Activated CD4-positive, alpha-beta T cell treated with anti-CD3 and anti-CD28 coated beads for 36 hours (primary cell): ENCODE data around the gene NCAPD3. TPM values are rescaled to one million over a fixed set of nuclear protein-coding genes. Genes with fewer than 3 reads are reported as not detected.

Source experiments
- ATAC-seq: fragments of 200-7000 bp; cut with Tn5 transposase; one replicate; pipeline ENCODE4 v1.10.0; 2021; ENCODE audit warnings: mild to moderate bottlenecking, moderate library complexity
- CTCF ChIA-PET: fragments of 350-600 bp; sonication (Branson Sonifier 250); formaldehyde crosslinking; loops from one replicate; lab custom pipeline; 2021; ENCODE audit warnings: antibody characterized with exemption; lab: Charles Lee
- POLR2A ChIA-PET: fragments of 350-600 bp; sonication (Branson Sonifier 250); formaldehyde crosslinking; loops from one replicate; lab custom pipeline; 2021; ENCODE audit warnings: antibody characterized with exemption, inconsistent platforms; lab: Charles Lee
- DNase-seq: peaks from one replicate; pipeline ENCODE4 v3.0.0-alpha.2; 2020
- H3K27ac Mint-ChIP-seq: one replicate; pipeline ENCODE4 v1.8.0; 2021; ENCODE audit warnings: mixed read lengths
- H3K27me3 Mint-ChIP-seq: one replicate; pipeline ENCODE4 v1.8.0; 2021; ENCODE audit warnings: mixed read lengths
- H3K36me3 Mint-ChIP-seq: one replicate; pipeline ENCODE4 v1.8.0; 2021; ENCODE audit warnings: low read depth, mixed read lengths
- H3K4me1 Mint-ChIP-seq: one replicate; pipeline ENCODE4 v1.8.0; 2021; ENCODE audit warnings: mixed read lengths
- H3K4me3 Mint-ChIP-seq: one replicate; pipeline ENCODE4 v1.8.0; 2021; ENCODE audit warnings: mild to moderate bottlenecking, moderate library complexity, mixed read lengths
- H3K9me3 Mint-ChIP-seq: one replicate; pipeline ENCODE4 v1.8.0; 2021; ENCODE audit warnings: low read depth, mixed read lengths
- intact Hi-C, 2 experiments: fragments of 100-400 bp; cut with DNase I in 1 of 2; cut with micrococcal nuclease in 1 of 2; formaldehyde crosslinking; loops; one replicate each; pipeline versions ENCODE4 v1.14.2 to v1.15.1; 2022 to 2024; cut with DNase I, micrococcal nuclease
- total RNA-seq, 2 experiments: library from RNA; stranded (reverse); gene quantifications; one replicate each; pipeline ENCODE4 v1.2.3, GENCODE V29; 2021

NCAPD3 gene
- total RNA-seq, 2 experiments from 2014 or later: 78.9 to 92.1 TPM

DNA sequence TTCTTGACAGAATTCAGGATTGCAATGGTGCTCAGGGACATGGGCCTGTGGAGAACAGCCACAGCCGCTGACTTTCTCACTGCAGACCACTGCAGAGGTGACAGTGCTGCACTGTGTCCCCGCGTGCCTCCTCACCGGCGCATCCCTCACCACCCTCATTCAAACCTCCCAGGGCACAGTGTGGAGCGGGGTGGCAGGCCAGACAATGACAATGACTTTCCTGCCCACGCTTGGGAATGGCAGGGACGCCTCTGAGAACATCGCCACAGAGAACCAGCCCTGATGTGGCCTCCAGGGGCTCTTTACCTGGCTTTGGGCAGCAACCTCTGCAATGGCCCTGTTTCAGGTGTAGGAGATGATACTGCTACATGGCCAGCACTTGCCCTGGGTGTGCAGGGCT lies 65.7 kb downstream of the NCAPD3 start:
- no peak overlapping the region for H3K4me3 Mint-ChIP-seq
- intact Hi-C loops: no loop called here
- no peaks in the 10 kb centered on the region for H3K4me1 Mint-ChIP-seq
- H3K36me3 Mint-ChIP-seq: peaks cover 58% of the 10 kb centered on the region
- no peak for ATAC-seq
- H3K9me3 Mint-ChIP-seq: no peaks in the 10 kb centered on the region
- H3K27me3 Mint-ChIP-seq: no peaks in the 10 kb centered on the region
- no peak overlapping the region for H3K27ac Mint-ChIP-seq
- DNase-seq: no peak
- ChIA-PET POLR2A (no interaction called here), CTCF (no interaction called here)

- ChIA-PET POLR2A (no interaction called here), CTCF (no interaction called here)
- Mint-ChIP-seq H3K4me1 (no peaks in the 10 kb centered on the region), H3K27me3 (no peaks in the 10 kb centered on the region), H3K4me3 (no peak overlapping the region), H3K36me3 (peaks cover 53% of the 10 kb centered on the region), H3K9me3 (no peaks in the 10 kb centered on the region), H3K27ac (no peak overlapping the region)
- DNase-seq (no peak), ATAC-seq (no peak)
- intact Hi-C loops: no loop called here
Measured at GRCh38 chr11:134157451-134157850, 66.3 kb downstream of the NCAPD3 start.

DNA sequence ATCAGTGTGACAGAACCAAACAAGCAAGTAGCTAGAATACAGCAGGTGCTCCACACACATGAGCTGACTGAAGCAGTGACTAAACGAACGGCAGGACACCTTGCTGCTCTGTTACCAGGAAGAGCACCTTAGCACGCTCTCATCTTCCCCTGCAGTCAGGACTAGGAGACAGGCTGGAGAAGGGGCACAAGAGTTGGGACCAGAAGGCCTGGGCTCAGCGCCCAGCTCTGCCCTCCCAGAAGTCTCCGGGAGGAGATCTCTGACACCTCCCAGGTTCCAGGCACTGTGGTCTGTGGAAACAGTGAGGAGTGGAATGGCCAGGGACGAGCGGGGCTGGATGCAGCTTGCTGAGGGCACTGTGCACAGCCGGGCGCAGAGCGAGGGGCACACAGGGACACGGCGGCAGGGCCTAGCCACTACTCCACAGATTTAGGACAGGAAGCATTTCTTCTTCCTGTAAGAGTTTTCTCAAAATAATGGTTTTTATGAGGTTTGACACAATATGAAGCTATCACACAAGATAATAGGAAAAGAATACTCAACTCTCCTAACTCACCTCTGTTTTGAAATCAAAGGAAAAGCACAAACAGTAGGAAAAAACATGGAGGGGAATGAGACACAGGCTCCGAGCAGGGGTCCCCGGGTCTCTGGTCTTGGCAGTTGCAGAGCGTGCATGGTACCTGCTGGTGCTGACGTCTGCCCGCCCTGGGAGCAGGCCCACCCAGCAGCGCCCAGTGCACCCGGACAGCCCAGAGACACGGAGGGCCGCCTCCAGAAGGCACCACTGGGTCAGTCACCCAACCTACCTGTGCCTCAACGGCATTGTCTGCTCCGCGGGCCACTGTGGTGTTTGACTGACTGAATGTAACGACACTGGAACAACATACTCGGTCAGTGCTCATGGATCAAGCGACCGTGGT lies 67.6 kb downstream of the NCAPD3 start:
- no peak for DNase-seq
- intact Hi-C loops: no loop called here
- no peak overlapping the region for H3K27ac Mint-ChIP-seq
- no peak overlapping the region for H3K4me3 Mint-ChIP-seq
- no peaks in the 10 kb centered on the region for H3K27me3 Mint-ChIP-seq
- ATAC-seq: no peak
- POLR2A ChIA-PET: no interaction called here
- H3K4me1 Mint-ChIP-seq: no peaks in the 10 kb centered on the region
- H3K36me3 Mint-ChIP-seq: peaks cover 54% of the 10 kb centered on the region
- no peaks in the 10 kb centered on the region for H3K9me3 Mint-ChIP-seq
- CTCF ChIA-PET: no interaction called here

- no peak for DNase-seq
- H3K4me1 Mint-ChIP-seq: no peaks in the 10 kb centered on the region
- H3K27ac Mint-ChIP-seq: no peak overlapping the region
- POLR2A ChIA-PET: no interaction called here
- intact Hi-C loops: no loop called here
- no peaks in the 10 kb centered on the region for H3K27me3 Mint-ChIP-seq
- CTCF ChIA-PET: no interaction called here
- no peaks in the 10 kb centered on the region for H3K9me3 Mint-ChIP-seq
- peaks cover 56% of the 10 kb centered on the region for H3K36me3 Mint-ChIP-seq
- ATAC-seq: no peak
- no peak overlapping the region for H3K4me3 Mint-ChIP-seq
Measured at GRCh38 chr11:134155456-134155855, 68.3 kb downstream of the NCAPD3 start.

DNA sequence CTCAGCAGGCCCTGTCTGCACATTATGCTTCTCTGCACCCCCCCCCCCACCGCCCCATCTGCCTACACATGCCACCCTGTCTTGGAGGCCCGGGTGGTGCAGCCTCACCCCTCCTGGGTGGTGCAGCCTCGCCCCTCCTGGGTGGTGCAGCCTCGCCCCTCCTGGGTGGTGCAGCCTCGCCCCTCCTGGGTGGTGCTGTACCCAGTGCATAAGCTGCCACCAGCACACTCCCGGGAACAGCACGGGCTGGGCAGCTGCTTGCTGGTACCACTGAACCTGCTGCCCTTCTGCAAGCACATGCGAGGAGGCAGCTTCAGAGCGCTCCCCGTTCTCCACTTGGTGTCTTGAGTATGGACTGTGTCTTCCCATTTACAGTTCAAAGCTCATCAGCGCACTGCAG lies 69.3 kb downstream of the NCAPD3 start:
- H3K27me3 Mint-ChIP-seq: no peaks in the 10 kb centered on the region
- ATAC-seq (no peak), DNase-seq (no peak)
- no peaks in the 10 kb centered on the region for H3K9me3 Mint-ChIP-seq
- H3K4me3 Mint-ChIP-seq: no peak overlapping the region
- peaks cover 49% of the 10 kb centered on the region for H3K36me3 Mint-ChIP-seq
- H3K27ac Mint-ChIP-seq: no peak overlapping the region
- CTCF ChIA-PET: interaction anchor here (0.6 to 1.0 kb wide), 2 partner anchors 11 to 110 kb away, joined by 4 to 5 read pairs; no protein-coding TSS in a partner anchor
- intact Hi-C loops: no loop called here
- peaks cover 3% of the 10 kb centered on the region for H3K4me1 Mint-ChIP-seq
- POLR2A ChIA-PET: no interaction called here

- CTCF ChIA-PET: interaction anchor here (1.2 kb wide), 1 partner anchor 225 kb away, joined by 3 read pairs; no protein-coding TSS in a partner anchor
- no peaks in the 10 kb centered on the region for H3K27me3 Mint-ChIP-seq
Measured at GRCh38 chr11:134153147-134153905, 70.4 kb downstream of the NCAPD3 start.

DNA sequence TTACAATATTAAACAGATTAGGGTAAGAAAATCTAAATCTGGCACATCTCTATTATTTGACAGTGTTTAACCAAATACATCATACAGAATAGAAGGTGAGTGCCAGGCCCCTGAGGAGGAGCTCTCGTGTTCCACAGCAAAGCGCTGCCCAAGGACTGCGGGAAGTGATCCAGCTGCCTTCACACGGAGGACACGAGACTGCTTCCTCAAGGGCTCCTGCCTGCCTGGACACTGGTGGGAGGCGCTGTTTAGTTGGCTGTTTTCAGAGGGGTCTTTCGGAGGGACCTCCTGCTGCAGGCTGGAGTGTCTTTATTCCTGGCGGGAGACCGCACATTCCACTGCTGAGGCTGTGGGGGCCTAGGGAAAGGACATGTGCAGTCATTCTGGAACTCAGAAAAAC lies 71.1 kb downstream of the NCAPD3 start:
- DNase-seq (no peak), ATAC-seq (no peak)
- intact Hi-C loops: no loop called here
- Mint-ChIP-seq H3K9me3 (no peaks in the 10 kb centered on the region), H3K27ac (no peak overlapping the region), H3K4me3 (no peak overlapping the region), H3K36me3 (peaks cover 40% of the 10 kb centered on the region), H3K27me3 (no peaks in the 10 kb centered on the region), H3K4me1 (peaks cover 3% of the 10 kb centered on the region)
- CTCF ChIA-PET: interaction anchor here (0.8 to 1.2 kb wide), 4 partner anchors 17 to 224 kb away, joined by 3 read pairs; no protein-coding TSS in a partner anchor
- POLR2A ChIA-PET: no interaction called here

More at GRCh38 chr11:134153147-134153905, 70.4 kb downstream of the NCAPD3 start:
- no peak overlapping the region for H3K27ac Mint-ChIP-seq
- DNase-seq (no peak), ATAC-seq (no peak)
- peaks cover 44% of the 10 kb centered on the region for H3K36me3 Mint-ChIP-seq
- intact Hi-C loops: no loop called here
- H3K9me3 Mint-ChIP-seq: no peaks in the 10 kb centered on the region
- H3K4me3 Mint-ChIP-seq: no peak overlapping the region
- POLR2A ChIA-PET: no interaction called here
- peaks cover 3% of the 10 kb centered on the region for H3K4me1 Mint-ChIP-seq

DNA sequence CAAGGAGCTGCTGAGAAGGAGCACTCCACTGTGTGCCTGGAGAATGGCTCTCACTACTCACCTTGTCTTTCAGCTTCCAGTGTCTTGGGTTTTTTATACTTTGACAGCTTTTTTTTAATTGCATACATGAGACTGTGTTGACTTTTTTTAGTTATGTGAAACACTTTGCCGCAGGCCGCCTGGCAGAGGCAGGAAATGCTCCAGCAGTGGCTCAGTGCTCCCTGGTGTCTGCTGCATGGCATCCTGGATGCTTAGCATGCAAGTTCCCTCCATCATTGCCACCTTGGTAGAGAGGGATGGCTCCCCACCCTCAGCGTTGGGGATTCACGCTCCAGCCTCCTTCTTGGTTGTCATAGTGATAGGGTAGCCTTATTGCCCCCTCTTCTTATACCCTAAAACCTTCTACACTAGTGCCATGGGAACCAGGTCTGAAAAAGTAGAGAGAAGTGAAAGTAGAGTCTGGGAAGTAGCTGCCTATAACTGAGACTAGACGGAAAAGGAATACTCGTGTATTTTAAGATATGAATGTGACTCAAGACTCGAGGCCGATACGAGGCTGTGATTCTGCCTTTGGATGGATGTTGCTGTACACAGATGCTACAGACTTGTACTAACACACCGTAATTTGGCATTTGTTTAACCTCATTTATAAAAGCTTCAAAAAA lies 72.6 kb downstream of the NCAPD3 start:
- CTCF ChIA-PET: interaction anchor here (1.2 to 2.1 kb wide), 2 partner anchors 8 to 101 kb away, joined by 3 to 9 read pairs; no protein-coding TSS in a partner anchor
- Mint-ChIP-seq H3K4me3 (no peak overlapping the region), H3K9me3 (no peaks in the 10 kb centered on the region), H3K36me3 (peaks cover 29% of the 10 kb centered on the region), H3K4me1 (peaks cover 3% of the 10 kb centered on the region), H3K27ac (no peak overlapping the region), H3K27me3 (no peaks in the 10 kb centered on the region)
- DNase-seq: no peak
- no peak for ATAC-seq
- POLR2A ChIA-PET: no interaction called here
- intact Hi-C loops: no loop called here

GRCh38 chr11:134150195-134150903 lies 73.4 kb downstream of the NCAPD3 start:
- Mint-ChIP-seq H3K27ac (no peak overlapping the region), H3K4me1 (peaks cover 3% of the 10 kb centered on the region), H3K4me3 (no peak overlapping the region), H3K27me3 (no peaks in the 10 kb centered on the region), H3K9me3 (no peaks in the 10 kb centered on the region), H3K36me3 (peaks cover 28% of the 10 kb centered on the region)
- ChIA-PET POLR2A (no interaction called here), CTCF (interaction anchor here (1.2 to 2.1 kb wide), 2 partner anchors 9 to 100 kb away, joined by 3 to 9 read pairs; no protein-coding TSS in a partner anchor)
- ATAC-seq (peak; percentile 96), DNase-seq (peak; percentile 62)
- intact Hi-C loops: no loop called here

DNA sequence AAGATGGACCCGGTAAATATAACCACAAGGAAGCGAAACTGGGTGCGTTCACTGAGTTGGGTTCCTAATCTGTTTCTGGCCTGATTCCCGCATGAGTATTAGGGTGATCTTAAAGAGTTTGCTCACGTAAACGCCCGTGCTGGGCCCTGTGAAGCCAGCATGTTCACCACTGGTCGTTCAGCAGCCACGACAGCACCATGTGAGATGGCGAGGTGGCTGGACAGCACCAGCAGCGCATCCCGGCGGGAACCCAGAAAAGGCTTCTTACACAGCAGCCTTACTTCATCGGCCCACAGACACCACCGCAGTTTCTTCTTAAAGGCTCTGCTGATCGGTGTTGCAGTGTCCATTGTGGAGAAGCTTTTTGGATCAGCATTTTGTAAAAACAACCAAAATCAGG lies 74.4 kb downstream of the NCAPD3 start:
- POLR2A ChIA-PET: no interaction called here
- ATAC-seq (no peak), DNase-seq (no peak)
- intact Hi-C loops: no loop called here
- no peak overlapping the region for H3K27ac Mint-ChIP-seq
- peaks cover 3% of the 10 kb centered on the region for H3K4me1 Mint-ChIP-seq
- no peaks in the 10 kb centered on the region for H3K27me3 Mint-ChIP-seq
- H3K36me3 Mint-ChIP-seq: peaks cover 28% of the 10 kb centered on the region
- CTCF ChIA-PET: interaction anchor here (2.1 kb wide), 1 partner anchor 99 kb away, joined by 9 read pairs; no protein-coding TSS in a partner anchor
- H3K4me3 Mint-ChIP-seq: no peak overlapping the region
- H3K9me3 Mint-ChIP-seq: no peaks in the 10 kb centered on the region
